ENCODE results near the gene RASGRP4. TPM values are rescaled to one million over a fixed set of nuclear protein-coding genes. Genes with fewer than 3 reads are reported as not detected.
"Not testable (repeated sequence)": the region's sequence is repeated elsewhere in the genome, so short reads cannot be mapped to it uniquely, and the experiment has no call there.

The RASGRP4 gene
- total RNA-seq, 1 donor: 19.3 TPM

DNA sequence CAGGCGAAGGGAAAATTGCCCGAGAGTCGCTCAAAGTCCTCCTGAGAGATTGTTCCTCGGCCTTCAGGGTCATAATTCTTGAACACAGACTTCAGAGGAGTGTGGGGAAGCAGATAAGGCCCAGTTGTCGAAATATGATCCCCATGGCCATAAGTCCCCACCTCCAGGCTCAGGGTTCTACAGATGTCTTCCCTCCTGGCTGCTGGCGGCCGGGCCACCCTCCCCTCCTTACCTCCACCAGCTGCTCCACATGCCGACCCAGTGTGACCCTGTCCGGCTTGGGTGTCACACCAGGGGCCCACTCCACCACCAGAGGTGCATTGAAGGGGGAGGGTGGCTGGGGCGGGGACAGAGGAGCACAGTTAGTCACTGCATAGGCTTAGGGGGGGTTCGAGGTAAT lies 13.1 kb downstream of the RASGRP4 start:
- peaks cover 14% of the 10 kb centered on the region for H3K4me1 ChIP-seq (ENCODE audit: insufficient read depth, low read length)
- H3K4me3 ChIP-seq (ENCODE audit: low read length): no peak overlapping the region
- H3K27me3 ChIP-seq (ENCODE audit: insufficient read depth, low read length): no peaks in the 10 kb centered on the region

DNA sequence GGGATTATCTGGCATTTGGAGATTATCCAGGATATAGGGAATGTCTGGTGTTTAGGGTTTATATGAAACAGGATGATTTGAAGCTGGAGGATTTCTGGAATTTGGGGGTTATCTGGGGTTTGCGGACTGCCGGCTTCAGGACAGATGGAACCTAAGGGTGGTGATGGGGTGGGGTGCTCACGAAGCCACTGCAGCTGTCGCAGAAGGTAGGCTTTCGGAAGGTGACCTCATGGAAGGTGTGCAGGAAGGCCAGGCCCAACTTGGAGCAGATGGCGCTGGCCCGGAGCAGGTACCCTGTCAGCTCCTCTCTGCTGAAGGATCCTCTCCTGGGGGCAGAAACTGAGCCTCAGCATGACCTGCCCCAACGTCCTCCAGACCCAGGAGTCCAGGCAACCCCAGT lies 13.5 kb downstream of the RASGRP4 start:
- peaks cover 10% of the 10 kb centered on the region for H3K4me1 ChIP-seq (ENCODE audit: insufficient read depth, low read length)
- no peaks in the 10 kb centered on the region for H3K27me3 ChIP-seq (ENCODE audit: insufficient read depth, low read length)
- H3K9me3 ChIP-seq (ENCODE audit: low read depth, low read length): no peaks in the 10 kb centered on the region
- H3K4me3 ChIP-seq (ENCODE audit: low read length): no peak overlapping the region

More for the DNA sequence above, 13.1 kb downstream of the RASGRP4 start:
- H3K9me3 ChIP-seq (ENCODE audit: low read depth, low read length): no peaks in the 10 kb centered on the region

DNA sequence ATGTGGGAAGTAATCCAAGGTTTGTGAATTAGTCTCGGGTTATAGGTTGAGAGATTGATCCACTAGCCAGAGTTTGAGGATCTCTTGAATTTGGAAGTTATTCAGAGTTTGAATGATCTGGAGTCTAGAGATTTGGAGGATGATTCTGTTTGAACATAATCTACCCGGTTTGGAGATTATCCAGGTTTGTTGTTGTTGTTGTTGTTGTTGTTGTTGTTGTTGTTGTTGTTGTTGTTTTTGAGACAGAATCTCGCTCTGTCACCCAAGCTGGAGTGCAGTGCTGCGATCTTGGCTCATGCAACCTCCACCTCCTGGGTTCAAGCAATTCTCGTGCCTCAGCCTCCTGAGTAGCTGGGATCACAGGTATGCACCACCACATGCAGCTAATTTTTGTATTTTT lies 14.1 kb downstream of the RASGRP4 start:
- H3K4me3 ChIP-seq (ENCODE audit: low read length); H3K27me3 ChIP-seq (ENCODE audit: insufficient read depth, low read length); H3K9me3 ChIP-seq (ENCODE audit: low read depth, low read length); H3K4me1 ChIP-seq (ENCODE audit: insufficient read depth, low read length): not testable (repeated sequence)

DNA sequence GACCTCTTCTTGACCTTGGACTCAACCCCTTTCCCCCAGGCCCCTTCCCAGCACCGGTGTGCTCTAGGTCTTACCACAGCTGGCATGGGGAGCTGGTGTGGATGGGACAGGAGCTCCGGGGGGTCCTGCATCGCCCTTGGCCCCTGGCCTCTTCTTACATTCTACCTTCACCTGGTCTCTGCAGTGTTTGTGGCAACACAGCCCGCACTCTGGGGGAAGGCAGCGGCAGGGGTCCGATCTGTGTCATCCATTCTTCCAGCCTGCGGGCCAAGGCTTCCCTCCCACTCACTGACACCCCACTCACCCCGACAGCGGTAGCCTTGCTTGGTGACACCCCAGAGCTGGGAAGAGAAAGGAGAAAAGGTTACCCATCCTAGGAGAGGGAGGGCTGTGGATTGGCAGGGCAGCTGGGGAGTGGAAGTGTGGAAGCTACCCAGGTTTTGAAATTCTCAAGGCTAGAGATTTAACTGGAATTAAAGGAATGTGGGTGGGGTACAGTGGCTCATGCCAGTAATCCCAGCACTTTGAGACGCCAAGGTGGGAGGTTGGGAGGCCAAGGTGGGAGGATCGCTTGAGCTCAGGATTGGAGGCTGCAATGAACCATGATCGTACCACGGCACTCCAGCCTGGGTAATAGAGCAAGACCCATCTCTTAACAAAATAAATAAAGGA lies 14.8 kb downstream of the RASGRP4 start:
- H3K27me3 ChIP-seq (ENCODE audit: insufficient read depth, low read length): no peaks in the 10 kb centered on the region
- H3K9me3 ChIP-seq (ENCODE audit: low read depth, low read length): no peaks in the 10 kb centered on the region
- no peak overlapping the region for H3K4me3 ChIP-seq (ENCODE audit: low read length)
- peaks cover 4% of the 10 kb centered on the region for H3K4me1 ChIP-seq (ENCODE audit: insufficient read depth, low read length)

DNA sequence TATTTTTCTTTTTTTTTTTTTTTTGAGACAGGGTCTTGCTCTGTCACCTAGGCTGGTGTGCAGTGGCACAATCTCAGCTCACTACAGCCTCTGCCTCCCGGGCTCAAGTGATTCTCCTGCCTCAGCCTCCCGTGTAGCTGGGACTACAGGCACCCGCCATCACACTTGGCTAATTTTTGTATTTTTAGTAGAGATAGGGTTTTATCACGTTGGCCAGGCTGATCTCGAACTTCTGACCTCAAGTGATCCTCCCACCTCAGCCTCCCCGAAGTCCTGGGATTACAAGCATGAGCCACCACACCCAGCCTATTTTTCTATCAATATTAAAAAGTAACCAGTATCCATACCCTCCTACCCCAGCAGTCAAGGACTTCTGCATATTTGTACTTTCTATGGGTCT lies 15.6 kb downstream of the RASGRP4 start:
- not testable (repeated sequence) for H3K4me1 ChIP-seq (ENCODE audit: insufficient read depth, low read length); H3K9me3 ChIP-seq (ENCODE audit: low read depth, low read length); H3K27me3 ChIP-seq (ENCODE audit: insufficient read depth, low read length); H3K4me3 ChIP-seq (ENCODE audit: low read length)

DNA sequence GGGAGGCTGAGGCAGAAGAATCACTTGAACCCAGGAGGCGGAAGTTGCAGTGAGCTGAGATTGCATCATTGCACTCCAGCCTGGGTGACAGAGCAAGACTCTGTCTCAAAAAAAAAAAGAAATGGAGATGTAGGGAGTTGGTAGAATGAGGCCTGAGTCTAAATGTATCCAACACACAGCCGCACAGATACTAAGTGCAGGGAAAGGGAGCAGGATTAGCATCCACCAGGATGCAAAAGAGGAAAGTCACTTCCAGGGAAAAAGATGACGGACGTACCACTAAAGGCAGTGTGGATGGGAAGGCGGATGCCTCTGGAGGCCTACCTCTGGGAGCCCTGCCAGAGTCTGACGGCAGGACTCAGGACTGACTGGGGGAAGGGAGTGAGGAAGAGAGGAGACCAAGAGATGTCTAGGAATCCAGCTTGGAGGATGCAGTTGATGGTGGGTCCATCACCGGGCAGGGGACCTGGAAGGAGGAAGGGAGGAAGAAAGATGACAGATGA lies 16.3 kb downstream of the RASGRP4 start:
- no peaks in the 10 kb centered on the region for H3K9me3 ChIP-seq (ENCODE audit: low read depth, low read length)

DNA sequence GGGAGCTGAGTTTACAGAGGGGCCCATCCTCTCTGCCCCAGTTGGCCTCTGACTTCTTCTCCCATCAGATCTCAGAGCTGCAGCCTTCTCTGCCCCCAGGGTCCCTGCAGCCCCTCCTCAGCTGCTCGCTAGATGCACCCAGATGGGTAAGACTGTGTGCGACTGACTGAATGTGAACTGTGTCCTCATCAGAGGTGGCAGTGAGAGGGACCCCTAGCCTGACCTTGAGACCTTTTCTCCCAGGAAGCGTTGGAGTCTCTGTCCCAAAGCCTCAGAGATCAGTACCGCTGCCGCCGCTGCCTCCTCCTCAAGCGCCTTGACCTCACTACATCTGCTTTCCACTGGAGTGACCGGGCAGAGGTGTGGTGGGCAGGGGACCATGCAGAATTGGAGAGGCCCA lies 20.7 kb downstream of the RASGRP4 start:
- Histone ChIP-seq H3K4me3 (ENCODE audit: low read length) (no peak overlapping the region), H3K9me3 (ENCODE audit: low read depth, low read length) (no peaks in the 10 kb centered on the region), H3K27me3 (ENCODE audit: insufficient read depth, low read length) (no peaks in the 10 kb centered on the region), H3K4me1 (ENCODE audit: insufficient read depth, low read length) (peaks cover 16% of the 10 kb centered on the region)

More for the DNA sequence above, 16.3 kb downstream of the RASGRP4 start:
- peaks cover 5% of the 10 kb centered on the region for H3K4me1 ChIP-seq (ENCODE audit: insufficient read depth, low read length)
- no peaks in the 10 kb centered on the region for H3K27me3 ChIP-seq (ENCODE audit: insufficient read depth, low read length)
- no peak overlapping the region for H3K4me3 ChIP-seq (ENCODE audit: low read length)

DNA sequence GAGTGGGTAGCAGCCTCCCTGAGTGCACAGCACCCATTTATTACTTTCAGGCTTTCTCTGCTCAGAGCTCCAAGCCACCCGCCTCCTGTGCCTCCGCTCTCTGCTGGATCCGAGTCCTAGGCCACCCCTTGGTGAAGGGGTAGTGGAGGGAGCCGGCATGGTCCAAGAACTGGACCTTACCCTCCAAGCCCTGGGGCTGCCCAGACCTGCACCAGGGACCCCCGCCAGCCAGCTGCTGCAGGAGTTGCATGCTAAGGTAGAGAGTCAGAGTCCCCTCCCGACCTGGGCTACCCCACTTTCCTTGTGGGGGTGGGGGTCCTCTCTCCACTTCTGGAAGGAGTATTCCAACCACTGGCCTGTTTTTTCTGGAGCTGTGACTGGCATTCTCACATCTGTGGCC lies 21.2 kb downstream of the RASGRP4 start:
- Histone ChIP-seq H3K4me1 (ENCODE audit: insufficient read depth, low read length) (peaks cover 14% of the 10 kb centered on the region), H3K9me3 (ENCODE audit: low read depth, low read length) (no peaks in the 10 kb centered on the region), H3K4me3 (ENCODE audit: low read length) (no peak overlapping the region), H3K27me3 (ENCODE audit: insufficient read depth, low read length) (no peaks in the 10 kb centered on the region)

DNA sequence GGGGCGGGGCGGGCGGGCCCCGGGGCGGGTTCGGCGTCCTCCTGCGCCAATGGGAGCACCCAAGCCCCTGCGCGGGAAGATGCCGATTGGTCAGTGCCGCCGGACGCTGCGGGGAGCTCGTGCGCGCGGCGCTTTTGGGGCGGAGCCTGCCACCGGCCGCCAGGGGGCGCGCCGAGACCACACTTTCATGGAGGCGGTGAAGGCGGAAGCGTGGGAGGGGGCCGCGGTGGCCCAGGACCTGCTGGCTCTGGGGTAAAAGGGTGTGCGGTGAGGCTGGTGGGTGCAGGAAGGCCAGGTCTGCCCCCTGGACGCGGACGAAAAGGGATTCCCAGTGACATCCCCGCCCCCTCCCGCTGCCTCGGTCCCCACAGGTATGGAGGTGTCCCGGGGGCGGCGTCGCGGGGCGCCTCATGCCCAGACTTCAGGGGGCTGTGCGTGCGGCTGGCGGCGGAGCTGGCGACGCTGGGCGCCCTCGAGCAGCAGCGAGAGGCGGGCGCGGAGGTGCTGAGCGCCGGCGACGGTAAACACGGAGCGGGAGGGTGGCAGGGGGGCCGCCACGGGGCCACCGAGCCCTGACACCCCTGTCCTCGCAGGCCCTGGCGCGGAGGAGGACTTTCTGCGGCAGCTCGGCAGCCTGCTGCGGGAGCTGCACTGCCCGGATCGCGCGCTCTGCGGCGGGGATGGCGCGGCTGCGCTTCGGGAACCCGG lies 22.9 kb downstream of the RASGRP4 start, which contains the start of gene FAM98C:
FAM98C (plus strand) TSS at position 127 of the 708 bp plus-strand sequence; CDS start at position 188, 61 bp downstream.
- Histone ChIP-seq H3K4me3 (ENCODE audit: low read length) (peak within 1 kb of the TSS; percentile 76), H3K4me1 (ENCODE audit: insufficient read depth, low read length) (peaks cover 11% of the 10 kb centered on the region)

DNA sequence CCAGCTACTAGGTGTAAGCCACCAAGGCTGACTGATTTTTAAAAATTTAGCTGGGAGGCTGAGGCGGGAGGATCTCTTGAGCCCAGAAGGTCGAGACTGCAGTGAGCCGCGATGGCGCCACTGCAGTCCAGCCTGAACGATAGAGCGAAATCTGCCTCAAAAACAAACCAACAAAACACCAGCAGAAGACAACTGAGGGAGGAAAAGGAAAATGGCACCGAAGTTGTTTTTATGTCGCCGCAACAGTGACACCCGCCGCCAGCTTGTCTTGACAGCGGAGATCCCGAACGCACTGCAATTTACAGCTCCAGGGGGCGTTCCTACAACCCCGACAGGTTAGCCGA lies 23.4 kb downstream of the RASGRP4 start:
- no peaks in the 10 kb centered on the region for H3K9me3 ChIP-seq (ENCODE audit: low read depth, low read length)
- peaks cover 11% of the 10 kb centered on the region for H3K4me1 ChIP-seq (ENCODE audit: insufficient read depth, low read length)
- peak overlapping the region; percentile 33 for H3K4me3 ChIP-seq (ENCODE audit: low read length)
- H3K27me3 ChIP-seq (ENCODE audit: insufficient read depth, low read length): peaks cover 2% of the 10 kb centered on the region

More for the DNA sequence above, 22.9 kb downstream of the RASGRP4 start, which contains the start of gene FAM98C:
- peaks cover 2% of the 10 kb centered on the region for H3K27me3 ChIP-seq (ENCODE audit: insufficient read depth, low read length)
- no peaks in the 10 kb centered on the region for H3K9me3 ChIP-seq (ENCODE audit: low read depth, low read length)

DNA sequence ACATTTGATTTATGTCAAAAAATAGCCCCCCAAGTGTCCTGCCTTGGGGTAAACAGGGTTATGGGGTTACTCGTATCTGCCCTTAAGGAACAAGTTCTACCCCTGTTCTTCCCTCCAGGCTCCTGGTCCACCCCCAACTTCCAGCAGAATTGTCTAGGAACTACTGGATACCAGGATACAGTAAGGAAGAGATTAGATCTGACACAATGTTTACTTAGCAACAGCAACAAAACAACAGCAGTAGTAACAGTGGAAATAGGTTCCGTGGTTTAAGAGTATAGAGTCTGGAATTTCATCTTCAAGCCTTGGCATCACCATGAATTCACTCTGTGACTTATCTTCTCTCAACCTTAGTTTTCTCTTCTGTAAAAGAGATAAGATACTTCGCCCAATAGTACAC lies 24.9 kb downstream of the RASGRP4 start:
- Histone ChIP-seq H3K4me3 (ENCODE audit: low read length) (no peak overlapping the region), H3K27me3 (ENCODE audit: insufficient read depth, low read length) (peaks cover 13% of the 10 kb centered on the region)

DNA sequence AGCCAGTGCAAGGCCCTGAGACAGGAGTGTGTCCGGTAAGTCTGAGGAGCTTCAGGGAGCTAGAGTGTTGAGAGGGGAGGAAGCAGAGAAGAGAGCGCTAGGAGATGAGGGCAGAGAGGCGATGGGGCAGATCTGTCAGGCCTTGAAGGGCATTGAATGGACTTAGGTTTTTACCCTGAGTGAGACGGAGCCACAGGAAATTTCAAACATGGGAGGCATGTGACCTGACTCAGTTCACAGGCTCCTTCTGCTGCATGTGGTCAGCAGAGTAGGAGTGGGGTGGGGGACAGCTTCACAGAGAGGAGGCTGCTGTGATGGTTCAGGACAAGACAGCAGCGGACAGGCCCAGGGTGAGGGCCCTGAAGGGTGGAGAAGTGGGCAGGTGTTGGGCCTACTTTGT lies 25.7 kb downstream of the RASGRP4 start:
- Histone ChIP-seq H3K27me3 (ENCODE audit: insufficient read depth, low read length) (peaks cover 15% of the 10 kb centered on the region), H3K9me3 (ENCODE audit: low read depth, low read length) (no peaks in the 10 kb centered on the region), H3K4me3 (ENCODE audit: low read length) (no peak overlapping the region), H3K4me1 (ENCODE audit: insufficient read depth, low read length) (peaks cover 11% of the 10 kb centered on the region)

More for the DNA sequence above, 24.9 kb downstream of the RASGRP4 start:
- Histone ChIP-seq H3K9me3 (ENCODE audit: low read depth, low read length) (no peaks in the 10 kb centered on the region), H3K4me1 (ENCODE audit: insufficient read depth, low read length) (peaks cover 11% of the 10 kb centered on the region)

DNA sequence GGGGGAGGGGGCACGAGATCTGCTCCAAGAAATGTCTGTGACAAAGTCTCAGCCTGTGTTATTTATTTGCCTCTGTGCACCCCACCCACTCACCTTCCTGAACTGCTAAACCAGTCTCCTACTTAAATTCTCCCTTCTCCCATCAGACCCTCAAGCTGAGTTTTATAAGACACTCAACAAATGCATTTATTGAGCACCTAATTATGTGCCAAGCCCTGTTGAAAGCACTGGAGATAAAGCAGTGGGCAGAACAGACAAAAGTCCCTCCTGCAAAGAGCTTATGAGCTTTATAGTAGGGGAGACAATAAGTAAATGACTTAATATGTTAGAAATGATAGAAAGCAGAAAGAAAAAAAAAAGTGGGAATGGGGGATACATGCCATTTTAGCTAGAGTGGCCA lies 26.5 kb downstream of the RASGRP4 start:
- peaks cover 21% of the 10 kb centered on the region for H3K27me3 ChIP-seq (ENCODE audit: insufficient read depth, low read length)
- H3K4me3 ChIP-seq (ENCODE audit: low read length): no peak overlapping the region
- no peaks in the 10 kb centered on the region for H3K9me3 ChIP-seq (ENCODE audit: low read depth, low read length)
- peaks cover 17% of the 10 kb centered on the region for H3K4me1 ChIP-seq (ENCODE audit: insufficient read depth, low read length)

DNA sequence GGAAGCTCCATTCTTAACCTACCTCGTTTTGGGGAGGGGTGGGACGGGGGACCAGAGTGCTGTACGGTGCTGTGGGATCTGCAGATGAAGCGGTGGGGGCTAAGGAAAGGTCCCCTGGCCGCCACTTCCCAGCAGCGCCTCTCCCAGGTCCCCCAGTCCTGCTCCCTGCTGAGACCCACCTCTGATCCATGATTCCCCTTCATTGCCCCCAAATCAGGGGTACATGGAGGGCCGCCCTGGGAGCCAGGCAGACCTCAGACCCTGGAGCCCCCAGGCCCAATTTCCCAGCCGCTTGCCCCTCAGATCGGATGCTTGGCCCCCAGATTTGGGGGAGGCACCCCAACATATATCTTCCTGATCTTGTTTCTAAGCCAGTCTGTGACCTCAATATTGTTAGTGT lies 26.9 kb downstream of the RASGRP4 start:
- peaks cover 15% of the 10 kb centered on the region for H3K4me1 ChIP-seq (ENCODE audit: insufficient read depth, low read length)
- peaks cover 26% of the 10 kb centered on the region for H3K27me3 ChIP-seq (ENCODE audit: insufficient read depth, low read length)
- H3K9me3 ChIP-seq (ENCODE audit: low read depth, low read length): no peaks in the 10 kb centered on the region
- H3K4me3 ChIP-seq (ENCODE audit: low read length): no peak overlapping the region

DNA sequence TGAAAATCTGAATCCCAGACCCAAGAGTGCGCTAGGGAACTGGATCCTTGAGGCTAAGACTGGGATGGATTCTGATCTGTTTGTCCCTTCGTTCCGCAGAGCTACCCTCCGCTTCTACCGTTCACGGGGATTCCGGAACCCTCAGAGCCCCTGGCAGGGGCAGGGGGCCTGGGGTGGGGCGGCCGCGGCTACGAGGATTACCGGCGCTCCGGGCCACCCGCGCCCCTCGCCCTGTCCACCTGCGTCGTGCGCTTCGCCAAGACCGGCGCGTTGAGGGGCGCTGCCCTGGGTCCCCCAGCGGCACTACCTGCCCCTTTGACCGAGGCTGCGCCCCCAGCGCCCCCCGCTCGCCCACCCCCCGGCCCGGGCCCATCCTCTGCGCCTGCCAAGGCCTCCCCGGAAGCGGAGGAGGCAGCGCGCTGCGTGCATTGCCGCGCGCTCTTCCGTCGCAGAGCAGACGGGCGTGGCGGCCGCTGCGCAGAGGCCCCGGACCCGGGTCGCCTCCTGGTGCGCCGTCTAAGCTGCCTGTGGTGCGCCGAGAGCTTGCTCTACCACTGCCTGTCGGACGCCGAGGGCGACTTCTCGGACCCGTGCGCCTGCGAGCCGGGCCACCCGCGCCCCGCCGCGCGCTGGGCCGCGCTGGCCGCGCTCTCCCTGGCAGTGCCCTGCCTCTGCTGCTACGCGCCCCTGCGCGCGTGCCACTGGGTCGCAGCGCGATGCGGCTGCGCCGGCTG lies 30.5 kb downstream of the RASGRP4 start:
- Histone ChIP-seq H3K27me3 (ENCODE audit: insufficient read depth, low read length) (peaks cover 41% of the 10 kb centered on the region), H3K9me3 (ENCODE audit: low read depth, low read length) (no peaks in the 10 kb centered on the region), H3K4me3 (ENCODE audit: low read length) (peak overlapping the region; percentile 19), H3K4me1 (ENCODE audit: insufficient read depth, low read length) (peaks cover 10% of the 10 kb centered on the region)
